LNCAP (cell line): ENCODE data around the gene LRRC26.

Source experiments
- CTCF ChIP-seq: fragments of 450-650 bp; IDR thresholded peaks from 2 replicates; pipeline ENCODE4 v1.5.1; 2017; ENCODE audit warnings: mild to moderate bottlenecking

Gene LRRC26

GRCh38 chr9:137185921-137186320 lies 16.1 kb upstream of the LRRC26 start:
- no peak for TF ChIP-seq CTCF

GRCh38 chr9:137184881-137185660 lies 15.2 kb upstream of the LRRC26 start:
- TF ChIP-seq CTCF, result no peak

GRCh38 chr9:137183980-137184595 lies 14.2 kb upstream of the LRRC26 start:
- TF ChIP-seq CTCF, result no peak

GRCh38 chr9:137182836-137183235 lies 13.0 kb upstream of the LRRC26 start:
- TF ChIP-seq CTCF, result no peak

- TF ChIP-seq CTCF, result no peak
Measured at GRCh38 chr9:137181680-137182079, 11.8 kb upstream of the LRRC26 start.

- no peak for TF ChIP-seq CTCF
Measured at GRCh38 chr9:137180491-137180890, 10.6 kb upstream of the LRRC26 start.

GRCh38 chr9:137179761-137180160 lies 9.9 kb upstream of the LRRC26 start:
- TF ChIP-seq CTCF, result no peak
